Activated CD4-positive, CD25-positive, alpha-beta regulatory T cell (primary cell): ENCODE measurements around the gene PPP6R3.
"Not testable (repeated sequence)": the region's sequence is repeated elsewhere in the genome, so short reads cannot be mapped to it uniquely, and the experiment has no call there.

Experiments used
- DNase-seq, 4 experiments: peaks; one replicate each; lab custom pipeline; 2025; lab: John Stamatoyannopoulos, UW

PPP6R3 gene

GRCh38 chr11:68601147-68601546 lies 140.6 kb downstream of the PPP6R3 start:
- DNase-seq: no peak

GRCh38 chr11:68609761-68610160 lies 149.2 kb downstream of the PPP6R3 start:
- no peak for DNase-seq

GRCh38 chr11:68610452-68611116 lies 150.0 kb downstream of the PPP6R3 start:
- no peak for DNase-seq

GRCh38 chr11:68615657-68616056 lies 155.1 kb downstream of the PPP6R3 start:
- DNase-seq: no peak

- DNase-seq: no peak
Measured at GRCh38 chr11:68617925-68618809, 157.6 kb downstream of the PPP6R3 start.

GRCh38 chr11:68621826-68622225 lies 161.3 kb downstream of the PPP6R3 start:
- no peak for DNase-seq

- not testable (repeated sequence) for DNase-seq
Measured at GRCh38 chr11:68623706-68624105, 163.2 kb downstream of the PPP6R3 start.

- DNase-seq: not testable (repeated sequence)
Measured at GRCh38 chr11:68625069-68625468, 164.5 kb downstream of the PPP6R3 start.

- DNase-seq: not testable (repeated sequence)
Measured at GRCh38 chr11:68626236-68626635, 165.7 kb downstream of the PPP6R3 start.

- DNase-seq: not testable (repeated sequence)
Measured at GRCh38 chr11:68628837-68629236, 168.3 kb downstream of the PPP6R3 start.

GRCh38 chr11:68632375-68632774 lies 171.8 kb downstream of the PPP6R3 start:
- DNase-seq: not testable (repeated sequence)

- DNase-seq: no peak
Measured at GRCh38 chr11:68632802-68633201, 172.2 kb downstream of the PPP6R3 start.

GRCh38 chr11:68634606-68635005 lies 174.1 kb downstream of the PPP6R3 start:
- DNase-seq: not testable (repeated sequence)

GRCh38 chr11:68635172-68635571 lies 174.6 kb downstream of the PPP6R3 start:
- not testable (repeated sequence) for DNase-seq

GRCh38 chr11:68635883-68636282 lies 175.3 kb downstream of the PPP6R3 start:
- not testable (repeated sequence) for DNase-seq

- DNase-seq: not testable (repeated sequence)
Measured at GRCh38 chr11:68639322-68639721, 178.8 kb downstream of the PPP6R3 start.

GRCh38 chr11:68641880-68642279 lies 181.3 kb downstream of the PPP6R3 start:
- DNase-seq: no peak

GRCh38 chr11:68643585-68643984 lies 183.0 kb downstream of the PPP6R3 start:
- DNase-seq: no peak

- no peak for DNase-seq
Measured at GRCh38 chr11:68646832-68647231, 186.3 kb downstream of the PPP6R3 start.

- no peak for DNase-seq
Measured at GRCh38 chr11:68649851-68650555, 189.5 kb downstream of the PPP6R3 start.

- no peak for DNase-seq
Measured at GRCh38 chr11:68650801-68651200, 190.2 kb downstream of the PPP6R3 start.

- DNase-seq: no peak
Measured at GRCh38 chr11:68651208-68651984, 190.8 kb downstream of the PPP6R3 start.
